GM23248 (cell line): Measurements from ENCODE around the gene BDH1. TPM values are rescaled to one million over a fixed set of nuclear protein-coding genes. Genes with fewer than 3 reads are reported as not detected.

Experiments
- DNase-seq: peaks from one replicate; pipeline ENCODE4 v3.0.0-alpha.2; 2015
- H2AFZ ChIP-seq: fragments of 200-600 bp; sonication (generic); 2 replicates; pipeline ENCODE4 v1.6.1; 2016; ENCODE audit warnings: antibody characterized with exemption
- H3F3A ChIP-seq: fragments of 200-600 bp; sonication (generic); 2 replicates; pipeline ENCODE4 v1.6.1; 2016; ENCODE audit warnings: mild to moderate bottlenecking, antibody characterized with exemption, mixed run types; ENCODE audit not compliant: insufficient read depth
- H3K27ac ChIP-seq: fragments of 200-600 bp; sonication (generic); 2 replicates; pipeline ENCODE4 v1.5.1; 2016; ENCODE audit warnings: mild to moderate bottlenecking
- H3K27me3 ChIP-seq: fragments of 200-600 bp; sonication (generic); replicated peaks from 2 replicates; pipeline ENCODE4 v1.6.1; 2016; ENCODE audit warnings: mild to moderate bottlenecking; ENCODE audit not compliant: insufficient read depth
- H3K36me3 ChIP-seq: fragments of 200-600 bp; sonication (generic); 2 replicates; pipeline ENCODE4 v1.6.1; 2016; ENCODE audit warnings: low read depth, mild to moderate bottlenecking
- H3K4me1 ChIP-seq: fragments of 200-600 bp; sonication (generic); 2 replicates; pipeline ENCODE4 v1.6.1; 2016; ENCODE audit warnings: mild to moderate bottlenecking; ENCODE audit not compliant: insufficient read depth
- H3K4me2 ChIP-seq: fragments of 200-600 bp; sonication (generic); one replicate; pipeline ENCODE4 v1.6.1; 2016; ENCODE audit warnings: mild to moderate bottlenecking; ENCODE audit not compliant: unreplicated experiment
- H3K4me3 ChIP-seq: fragments of 200-600 bp; sonication (generic); 2 replicates; pipeline ENCODE4 v1.5.1; 2016; ENCODE audit warnings: mild to moderate bottlenecking
- H3K79me2 ChIP-seq: fragments of 200-600 bp; sonication (generic); 2 replicates; pipeline ENCODE4 v1.6.1; 2016; ENCODE audit warnings: mild to moderate bottlenecking; ENCODE audit not compliant: insufficient read depth
- H3K9ac ChIP-seq: fragments of 200-600 bp; sonication (generic); 2 replicates; pipeline ENCODE4 v1.6.1; 2016; ENCODE audit warnings: mild to moderate bottlenecking
- H3K9me2 ChIP-seq: fragments of 200-600 bp; sonication (generic); 2 replicates; pipeline ENCODE4 v1.6.1; 2016; ENCODE audit warnings: mixed run types, mild to moderate bottlenecking, moderate library complexity; ENCODE audit not compliant: insufficient read depth
- H3K9me3 ChIP-seq: fragments of 200-600 bp; sonication (generic); one replicate; pipeline ENCODE4 v1.6.1; 2017; ENCODE audit warnings: low read depth
- H4K20me1 ChIP-seq: fragments of 200-600 bp; sonication (generic); 2 replicates; pipeline ENCODE4 v1.6.0; 2016; ENCODE audit not compliant: insufficient read depth
- EZH2 ChIP-seq: fragments of 200-600 bp; sonication (generic); IDR thresholded peaks from 2 replicates; pipeline ENCODE4 v1.6.1; 2018; ENCODE audit warnings: antibody characterized with exemption, mild to moderate bottlenecking; ENCODE audit not compliant: insufficient read depth, poor library complexity, severe bottlenecking
- EZH2phosphoT487 ChIP-seq: fragments of 200-600 bp; sonication (generic); IDR thresholded peaks from 2 replicates; pipeline ENCODE4 v1.6.1; 2018; ENCODE audit warnings: antibody characterized with exemption, moderate library complexity, mild to moderate bottlenecking, low read depth; ENCODE audit not compliant: insufficient read depth
- WGBS, 2 experiments: methylation state at CpG; one replicate each; pipeline ENCODE4 v1.1.6; 2015 to 2017; ENCODE audit warnings: low lambda C conversion rate in 2 of 2, low coverage in 1 of 2; ENCODE audit errors: missing lambda C conversion rate in 2 of 2; 5-methylcytosine and 5-hydroxymethylcytosine counted together
- in situ Hi-C: fragments of 300-500 bp; cut with MboI; formaldehyde crosslinking; loops from 2 replicates; pipeline ENCODE4 v1.15.0; 2020
- polyA plus RNA-seq: library from polyadenylated mRNA; unstranded; fragments of >200 nt; fragmentation: Nextera tagmentation; extraction: Ambion mirVana; gene quantifications from 2 replicates; pipeline ENCODE4 v1.2.1, GENCODE V29; 2016
- total RNA-seq: library from RNA; depleted of rRNA; stranded (reverse); fragments of >200 nt; shearing (Covaris generic); gene quantifications from 2 replicates; pipeline ENCODE4 v1.2.3, GENCODE V29; 2014

Gene BDH1
- total and polyA plus RNA-seq, 2 experiments from 2014 or later: 2.7 to 3.4 TPM

GRCh38 chr3:197595470-197596185 lies 39.9 kb upstream of the BDH1 start:
- Histone ChIP-seq H3K9me3 (no peaks in the 10 kb centered on the region), H3K36me3 (no peaks in the 10 kb centered on the region), H4K20me1 (no peaks in the 10 kb centered on the region), H3K9me2 (no peaks in the 10 kb centered on the region), H3K4me3 (no peak overlapping the region), H3K9ac (no peak overlapping the region), H2AFZ (no peak overlapping the region), H3K27ac (no peak overlapping the region), H3K4me1 (peaks cover 6% of the 10 kb centered on the region; the same call in 1 of the 2 replicates), H3F3A (no peaks in the 10 kb centered on the region), H3K4me2 (no peak overlapping the region), H3K79me2 (no peaks in the 10 kb centered on the region), H3K27me3 (no peaks in the 10 kb centered on the region)
- TF ChIP-seq EZH2 (no peak), EZH2phosphoT487 (no peak)
- in situ Hi-C loops: no loop called here
- DNase-seq: peak; percentile 12
- 44 to 45% methylated on average over 12 of the region's 12 CpGs for WGBS, 2 experiments

GRCh38 chr3:197593046-197593380 lies 37.2 kb upstream of the BDH1 start:
- no peak overlapping the region for H3K4me3 ChIP-seq
- no peak for TF ChIP-seq EZH2
- TF ChIP-seq EZH2phosphoT487: no peak

GRCh38 chr3:197592361-197593045 lies 36.7 kb upstream of the BDH1 start:
- Histone ChIP-seq H3K9me2 (no peaks in the 10 kb centered on the region), H3F3A (no peaks in the 10 kb centered on the region), H3K27me3 (no peaks in the 10 kb centered on the region), H2AFZ (no peak overlapping the region), H3K4me1 (no peaks in the 10 kb centered on the region), H3K4me2 (no peak overlapping the region), H3K9ac (no peak overlapping the region), H3K27ac (no peak overlapping the region), H3K4me3 (no peak overlapping the region), H3K36me3 (no peaks in the 10 kb centered on the region), H3K79me2 (no peaks in the 10 kb centered on the region), H3K9me3 (no peaks in the 10 kb centered on the region), H4K20me1 (no peaks in the 10 kb centered on the region)
- WGBS, 2 experiments: 79 to 83% methylated on average over 17 to 18 of the region's 18 CpGs
- DNase-seq: no peak
- in situ Hi-C loops: no loop called here
- TF ChIP-seq EZH2: no peak
- no peak for TF ChIP-seq EZH2phosphoT487

More at GRCh38 chr3:197593046-197593380, 37.2 kb upstream of the BDH1 start:
- no peaks in the 10 kb centered on the region for H3K79me2 ChIP-seq
- no peak for DNase-seq
- no peak overlapping the region for H3K27ac ChIP-seq
- H3K36me3 ChIP-seq: no peaks in the 10 kb centered on the region
- H2AFZ ChIP-seq: no peak overlapping the region
- WGBS, 2 experiments: 85 to 86% methylated on average over 9 of the region's 9 CpGs
- H3K9me2 ChIP-seq: no peaks in the 10 kb centered on the region
- H3K27me3 ChIP-seq: no peaks in the 10 kb centered on the region
- H3K4me1 ChIP-seq: no peaks in the 10 kb centered on the region
- no peak overlapping the region for H3K4me2 ChIP-seq
- H3F3A ChIP-seq: no peaks in the 10 kb centered on the region
- in situ Hi-C loops: no loop called here
- H3K9ac ChIP-seq: no peak overlapping the region
- H4K20me1 ChIP-seq: no peaks in the 10 kb centered on the region
- no peaks in the 10 kb centered on the region for H3K9me3 ChIP-seq

GRCh38 chr3:197591816-197592215 lies 36.0 kb upstream of the BDH1 start:
- in situ Hi-C loops: no loop called here

More at GRCh38 chr3:197591816-197592215, 36.0 kb upstream of the BDH1 start:
- no peaks in the 10 kb centered on the region for H3K9me3 ChIP-seq
- no peaks in the 10 kb centered on the region for H3K36me3 ChIP-seq
- no peak overlapping the region for H3K27ac ChIP-seq
- no peaks in the 10 kb centered on the region for H3F3A ChIP-seq
- no peaks in the 10 kb centered on the region for H3K4me1 ChIP-seq
- H3K4me2 ChIP-seq: no peak overlapping the region
- no peaks in the 10 kb centered on the region for H3K79me2 ChIP-seq
- H4K20me1 ChIP-seq: no peaks in the 10 kb centered on the region
- no peak overlapping the region for H3K9ac ChIP-seq
- TF ChIP-seq EZH2phosphoT487 (no peak), EZH2 (no peak)
- WGBS, 2 experiments: 82 to 87% methylated on average over 6 of the region's 6 CpGs
- H3K4me3 ChIP-seq: no peak overlapping the region
- H2AFZ ChIP-seq: no peak overlapping the region
- no peaks in the 10 kb centered on the region for H3K9me2 ChIP-seq
- no peaks in the 10 kb centered on the region for H3K27me3 ChIP-seq
- no peak for DNase-seq
